HL-60 (cell line): ENCODE results near the gene CERS5.

Source experiments
- DNase-seq, 2 experiments: peaks; one replicate each; pipeline ENCODE4 v3.0.0-alpha.2; 2010 to 2020; ENCODE audit warnings: low read depth in 1 of 2, low spot score in 1 of 2
- H3K27ac ChIP-seq: fragments of 250-450 bp; sonication (Bioruptor Pico); replicated peaks from 2 replicates; pipeline ENCODE4 v1.5.1; 2020; ENCODE audit warnings: mild to moderate bottlenecking, moderate library complexity
- H3K27me3 ChIP-seq: fragments of 250-450 bp; sonication (Bioruptor Pico); 2 replicates; pipeline ENCODE4 v1.5.1; 2021; ENCODE audit warnings: mild to moderate bottlenecking, moderate library complexity; ENCODE audit not compliant: insufficient read depth, poor library complexity, severe bottlenecking
- H3K4me3 ChIP-seq: replicated peaks from 2 replicates; pipeline ENCODE4 v1.5.1; 2011; ENCODE audit warnings: mild to moderate bottlenecking, control low read depth, low read length; ENCODE audit not compliant: insufficient read depth
- GABPA ChIP-seq: IDR thresholded peaks from 2 replicates; pipeline ENCODE4 v1.6.1; 2012; ENCODE audit warnings: low read depth
- POLR2AphosphoS5 ChIP-seq: IDR thresholded peaks from 2 replicates; pipeline ENCODE4 v1.6.1; 2012; ENCODE audit warnings: low read depth
- SPI1 ChIP-seq: IDR thresholded peaks from 2 replicates; pipeline ENCODE4 v1.6.1; 2012; ENCODE audit warnings: low read depth, mild to moderate bottlenecking, borderline replicate concordance
- TF ChIP-seq, protein P1 (sequence below): IDR thresholded peaks from one replicate; pipeline ENCODE4 v1.5.1; 2011; ENCODE audit warnings: low read length, control low read depth, inconsistent platforms; ENCODE audit not compliant: insufficient read depth
- TF ChIP-seq, protein P2 (sequence below): IDR thresholded peaks from 2 replicates; pipeline ENCODE4 v1.6.1; 2012; ENCODE audit warnings: low read depth; ENCODE audit not compliant: insufficient replicate concordance

Gene CERS5

GRCh38 chr12:50190859-50191258 lies 23.7 kb upstream of the CERS5 start:
- no peak for TF ChIP-seq GABPA
- no peak for TF ChIP-seq POLR2AphosphoS5
- TF ChIP-seq, protein P1, sequence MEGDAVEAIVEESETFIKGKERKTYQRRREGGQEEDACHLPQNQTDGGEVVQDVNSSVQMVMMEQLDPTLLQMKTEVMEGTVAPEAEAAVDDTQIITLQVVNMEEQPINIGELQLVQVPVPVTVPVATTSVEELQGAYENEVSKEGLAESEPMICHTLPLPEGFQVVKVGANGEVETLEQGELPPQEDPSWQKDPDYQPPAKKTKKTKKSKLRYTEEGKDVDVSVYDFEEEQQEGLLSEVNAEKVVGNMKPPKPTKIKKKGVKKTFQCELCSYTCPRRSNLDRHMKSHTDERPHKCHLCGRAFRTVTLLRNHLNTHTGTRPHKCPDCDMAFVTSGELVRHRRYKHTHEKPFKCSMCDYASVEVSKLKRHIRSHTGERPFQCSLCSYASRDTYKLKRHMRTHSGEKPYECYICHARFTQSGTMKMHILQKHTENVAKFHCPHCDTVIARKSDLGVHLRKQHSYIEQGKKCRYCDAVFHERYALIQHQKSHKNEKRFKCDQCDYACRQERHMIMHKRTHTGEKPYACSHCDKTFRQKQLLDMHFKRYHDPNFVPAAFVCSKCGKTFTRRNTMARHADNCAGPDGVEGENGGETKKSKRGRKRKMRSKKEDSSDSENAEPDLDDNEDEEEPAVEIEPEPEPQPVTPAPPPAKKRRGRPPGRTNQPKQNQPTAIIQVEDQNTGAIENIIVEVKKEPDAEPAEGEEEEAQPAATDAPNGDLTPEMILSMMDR, result no peak
- TF ChIP-seq SPI1, result no peak
- TF ChIP-seq, protein P2, sequence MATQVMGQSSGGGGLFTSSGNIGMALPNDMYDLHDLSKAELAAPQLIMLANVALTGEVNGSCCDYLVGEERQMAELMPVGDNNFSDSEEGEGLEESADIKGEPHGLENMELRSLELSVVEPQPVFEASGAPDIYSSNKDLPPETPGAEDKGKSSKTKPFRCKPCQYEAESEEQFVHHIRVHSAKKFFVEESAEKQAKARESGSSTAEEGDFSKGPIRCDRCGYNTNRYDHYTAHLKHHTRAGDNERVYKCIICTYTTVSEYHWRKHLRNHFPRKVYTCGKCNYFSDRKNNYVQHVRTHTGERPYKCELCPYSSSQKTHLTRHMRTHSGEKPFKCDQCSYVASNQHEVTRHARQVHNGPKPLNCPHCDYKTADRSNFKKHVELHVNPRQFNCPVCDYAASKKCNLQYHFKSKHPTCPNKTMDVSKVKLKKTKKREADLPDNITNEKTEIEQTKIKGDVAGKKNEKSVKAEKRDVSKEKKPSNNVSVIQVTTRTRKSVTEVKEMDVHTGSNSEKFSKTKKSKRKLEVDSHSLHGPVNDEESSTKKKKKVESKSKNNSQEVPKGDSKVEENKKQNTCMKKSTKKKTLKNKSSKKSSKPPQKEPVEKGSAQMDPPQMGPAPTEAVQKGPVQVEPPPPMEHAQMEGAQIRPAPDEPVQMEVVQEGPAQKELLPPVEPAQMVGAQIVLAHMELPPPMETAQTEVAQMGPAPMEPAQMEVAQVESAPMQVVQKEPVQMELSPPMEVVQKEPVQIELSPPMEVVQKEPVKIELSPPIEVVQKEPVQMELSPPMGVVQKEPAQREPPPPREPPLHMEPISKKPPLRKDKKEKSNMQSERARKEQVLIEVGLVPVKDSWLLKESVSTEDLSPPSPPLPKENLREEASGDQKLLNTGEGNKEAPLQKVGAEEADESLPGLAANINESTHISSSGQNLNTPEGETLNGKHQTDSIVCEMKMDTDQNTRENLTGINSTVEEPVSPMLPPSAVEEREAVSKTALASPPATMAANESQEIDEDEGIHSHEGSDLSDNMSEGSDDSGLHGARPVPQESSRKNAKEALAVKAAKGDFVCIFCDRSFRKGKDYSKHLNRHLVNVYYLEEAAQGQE, result no peak
- H3K4me3 ChIP-seq, result no peak overlapping the region
- no peak for DNase-seq
- H3K27ac ChIP-seq, result no peak overlapping the region
- no peaks in the 10 kb centered on the region for H3K27me3 ChIP-seq

DNA sequence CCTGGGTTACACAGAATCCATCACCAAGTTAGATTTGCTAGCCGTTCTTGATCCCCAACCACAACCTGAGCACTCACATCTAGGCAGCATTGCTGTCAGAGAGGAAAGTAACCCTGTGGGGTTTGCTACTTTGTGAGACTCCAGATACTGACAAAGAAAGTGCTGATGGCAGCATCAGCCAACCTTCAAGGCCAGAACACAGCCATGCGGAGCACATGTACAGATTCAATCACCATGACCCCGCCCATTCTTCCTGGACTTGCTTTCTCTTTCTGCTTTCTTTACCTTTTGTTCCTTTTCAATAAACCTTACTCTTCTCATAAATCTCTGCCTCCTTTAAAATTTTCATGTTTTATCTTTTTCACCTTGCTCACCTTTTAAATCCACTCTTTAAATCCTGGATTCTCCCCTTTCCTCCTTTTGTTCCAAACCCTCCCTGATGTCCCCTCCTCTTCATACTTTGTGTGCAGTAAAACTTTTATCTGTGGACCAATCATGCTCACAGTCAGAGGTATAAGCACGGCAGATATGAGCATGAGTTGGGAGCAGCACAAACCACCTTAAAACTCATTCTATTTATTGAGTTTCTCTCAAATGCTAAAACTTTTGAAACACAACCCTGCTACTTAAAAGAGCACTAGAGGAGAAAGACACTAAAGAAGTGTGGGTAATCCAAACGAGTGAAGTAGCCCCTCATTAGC lies 21.9 kb upstream of the CERS5 start:
- Histone ChIP-seq H3K27me3 (no peaks in the 10 kb centered on the region), H3K4me3 (no peak overlapping the region), H3K27ac (no peak overlapping the region)
- TF ChIP-seq POLR2AphosphoS5, result no peak
- TF ChIP-seq, protein P1, result no peak
- TF ChIP-seq, protein P2, result no peak
- TF ChIP-seq SPI1, result no peak
- no peak for TF ChIP-seq GABPA
- no peak for DNase-seq

DNA sequence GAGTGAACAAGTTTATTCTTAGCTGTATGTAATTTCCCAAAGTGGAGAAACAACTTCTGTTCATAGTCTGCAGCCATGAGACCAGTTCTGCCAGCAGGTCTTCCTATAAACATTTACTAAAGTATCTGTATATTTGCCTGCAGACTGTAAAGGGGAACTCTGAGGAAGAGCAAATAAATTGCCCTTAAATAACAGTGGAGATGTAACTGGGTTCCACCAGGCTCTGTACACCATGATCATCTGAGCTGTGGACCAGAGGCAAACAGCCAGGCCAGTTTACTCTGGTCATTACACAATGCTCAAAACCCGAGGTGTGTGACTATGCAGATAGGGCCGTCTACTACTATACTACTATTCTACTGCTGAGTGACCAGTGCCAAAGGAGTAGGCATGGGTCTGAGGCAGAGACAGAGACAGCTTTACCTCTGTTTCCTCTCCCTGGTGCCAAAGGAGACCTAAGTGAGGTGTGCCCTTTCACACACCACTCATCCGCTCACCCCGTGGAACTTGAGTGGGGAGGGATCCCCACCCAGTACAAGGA lies 21.1 kb upstream of the CERS5 start:
- H3K27ac ChIP-seq, result no peak overlapping the region
- H3K4me3 ChIP-seq, result no peak overlapping the region
- no peak for TF ChIP-seq SPI1
- TF ChIP-seq, protein P2, result no peak
- no peak for TF ChIP-seq POLR2AphosphoS5
- TF ChIP-seq, protein P1, result no peak
- TF ChIP-seq GABPA, result no peak
- H3K27me3 ChIP-seq, result no peaks in the 10 kb centered on the region
- DNase-seq, result no peak
